ENCODE results near the gene TNS2.
"Not testable (repeated sequence)": the region's sequence is repeated elsewhere in the genome, so short reads cannot be mapped to it uniquely, and the experiment has no call there.

The TNS2 gene, protein sequence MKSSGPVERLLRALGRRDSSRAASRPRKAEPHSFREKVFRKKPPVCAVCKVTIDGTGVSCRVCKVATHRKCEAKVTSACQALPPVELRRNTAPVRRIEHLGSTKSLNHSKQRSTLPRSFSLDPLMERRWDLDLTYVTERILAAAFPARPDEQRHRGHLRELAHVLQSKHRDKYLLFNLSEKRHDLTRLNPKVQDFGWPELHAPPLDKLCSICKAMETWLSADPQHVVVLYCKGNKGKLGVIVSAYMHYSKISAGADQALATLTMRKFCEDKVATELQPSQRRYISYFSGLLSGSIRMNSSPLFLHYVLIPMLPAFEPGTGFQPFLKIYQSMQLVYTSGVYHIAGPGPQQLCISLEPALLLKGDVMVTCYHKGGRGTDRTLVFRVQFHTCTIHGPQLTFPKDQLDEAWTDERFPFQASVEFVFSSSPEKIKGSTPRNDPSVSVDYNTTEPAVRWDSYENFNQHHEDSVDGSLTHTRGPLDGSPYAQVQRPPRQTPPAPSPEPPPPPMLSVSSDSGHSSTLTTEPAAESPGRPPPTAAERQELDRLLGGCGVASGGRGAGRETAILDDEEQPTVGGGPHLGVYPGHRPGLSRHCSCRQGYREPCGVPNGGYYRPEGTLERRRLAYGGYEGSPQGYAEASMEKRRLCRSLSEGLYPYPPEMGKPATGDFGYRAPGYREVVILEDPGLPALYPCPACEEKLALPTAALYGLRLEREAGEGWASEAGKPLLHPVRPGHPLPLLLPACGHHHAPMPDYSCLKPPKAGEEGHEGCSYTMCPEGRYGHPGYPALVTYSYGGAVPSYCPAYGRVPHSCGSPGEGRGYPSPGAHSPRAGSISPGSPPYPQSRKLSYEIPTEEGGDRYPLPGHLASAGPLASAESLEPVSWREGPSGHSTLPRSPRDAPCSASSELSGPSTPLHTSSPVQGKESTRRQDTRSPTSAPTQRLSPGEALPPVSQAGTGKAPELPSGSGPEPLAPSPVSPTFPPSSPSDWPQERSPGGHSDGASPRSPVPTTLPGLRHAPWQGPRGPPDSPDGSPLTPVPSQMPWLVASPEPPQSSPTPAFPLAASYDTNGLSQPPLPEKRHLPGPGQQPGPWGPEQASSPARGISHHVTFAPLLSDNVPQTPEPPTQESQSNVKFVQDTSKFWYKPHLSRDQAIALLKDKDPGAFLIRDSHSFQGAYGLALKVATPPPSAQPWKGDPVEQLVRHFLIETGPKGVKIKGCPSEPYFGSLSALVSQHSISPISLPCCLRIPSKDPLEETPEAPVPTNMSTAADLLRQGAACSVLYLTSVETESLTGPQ (N-terminal part only)

DNA sequence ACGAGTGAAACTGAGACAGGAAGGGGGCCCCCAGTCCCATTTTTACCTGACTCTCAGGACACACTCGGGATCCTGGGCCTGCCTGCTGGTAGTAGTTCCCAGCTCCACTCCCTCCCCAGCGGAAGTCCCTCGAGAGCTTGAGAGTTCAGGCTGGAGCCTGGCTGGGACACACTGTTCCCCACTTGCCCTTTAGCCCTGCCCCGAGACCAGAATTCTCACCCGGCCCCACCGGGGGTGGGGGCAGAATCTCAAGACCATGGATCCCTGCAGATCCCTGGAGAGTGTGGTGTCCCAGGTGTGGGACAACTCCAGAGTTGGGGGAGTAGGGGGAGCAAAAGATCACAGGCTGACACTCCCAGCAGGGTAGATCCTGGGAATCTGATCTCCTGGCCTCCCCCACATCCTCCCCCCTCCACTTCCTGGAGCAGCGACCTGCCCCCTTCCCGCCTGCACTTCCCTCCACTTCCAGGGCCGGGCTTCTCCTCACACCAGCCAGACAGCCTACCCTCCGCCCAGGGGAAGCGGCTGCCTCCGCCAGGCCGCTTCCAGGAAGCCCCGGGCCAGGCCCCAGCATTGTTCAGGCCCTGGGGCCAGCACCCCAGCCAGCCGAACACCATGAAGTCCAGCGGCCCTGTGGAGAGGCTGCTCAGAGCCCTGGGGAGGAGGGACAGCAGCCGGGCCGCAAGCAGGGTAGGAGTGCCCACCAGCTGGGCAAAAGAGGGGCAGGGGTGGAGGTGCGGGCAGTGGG, at the start of gene TNS2:
TSS of gene TNS2 (plus strand) at position 495 of the 748 bp plus-strand sequence. CDS start at position 616, 121 bp downstream.
- DNase-seq (ENCODE audit: low read depth, low spot score): no peak

DNA sequence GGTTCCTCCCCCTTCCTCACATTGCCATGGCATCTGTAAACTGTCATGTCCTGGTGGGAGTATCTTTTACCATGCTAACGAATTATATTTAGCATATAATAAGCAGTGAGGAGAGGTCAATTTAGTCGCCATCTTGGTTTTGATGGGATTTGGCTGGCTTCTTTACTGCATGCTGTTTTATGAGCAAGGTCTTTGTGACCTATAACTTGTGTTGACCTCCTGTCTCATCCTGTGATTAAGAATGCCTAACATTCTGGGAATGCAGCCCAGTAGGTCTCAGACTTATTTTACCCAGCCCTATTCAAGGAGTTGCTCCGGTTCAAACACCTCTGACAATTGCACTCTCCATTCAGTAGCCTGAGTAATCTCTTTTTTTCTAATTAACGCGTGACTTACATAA, 45.7 kb upstream of the TNS2 start:
- peak; percentile 47 for DNase-seq (ENCODE audit: low read depth, low spot score)

DNA sequence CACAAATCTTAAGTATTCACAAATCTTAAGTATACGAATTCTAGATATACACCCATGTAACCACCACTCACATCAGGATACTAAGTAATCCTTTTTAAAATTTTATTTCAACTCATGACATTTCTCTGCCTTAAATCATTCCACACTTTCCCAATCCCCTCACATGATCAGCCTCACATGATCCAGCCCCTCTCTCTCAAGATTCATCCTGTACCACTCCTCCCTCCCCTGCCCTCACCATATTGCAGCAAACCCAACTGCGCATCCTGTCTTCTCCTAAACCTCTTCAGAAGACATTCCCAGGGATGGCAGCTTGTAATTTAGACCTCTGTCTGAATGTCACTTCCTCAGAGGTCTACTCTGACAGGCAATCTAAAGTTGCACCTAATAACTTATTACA, 45.3 kb upstream of the TNS2 start:
- DNase-seq (ENCODE audit: low read depth, low spot score): no peak

DNA sequence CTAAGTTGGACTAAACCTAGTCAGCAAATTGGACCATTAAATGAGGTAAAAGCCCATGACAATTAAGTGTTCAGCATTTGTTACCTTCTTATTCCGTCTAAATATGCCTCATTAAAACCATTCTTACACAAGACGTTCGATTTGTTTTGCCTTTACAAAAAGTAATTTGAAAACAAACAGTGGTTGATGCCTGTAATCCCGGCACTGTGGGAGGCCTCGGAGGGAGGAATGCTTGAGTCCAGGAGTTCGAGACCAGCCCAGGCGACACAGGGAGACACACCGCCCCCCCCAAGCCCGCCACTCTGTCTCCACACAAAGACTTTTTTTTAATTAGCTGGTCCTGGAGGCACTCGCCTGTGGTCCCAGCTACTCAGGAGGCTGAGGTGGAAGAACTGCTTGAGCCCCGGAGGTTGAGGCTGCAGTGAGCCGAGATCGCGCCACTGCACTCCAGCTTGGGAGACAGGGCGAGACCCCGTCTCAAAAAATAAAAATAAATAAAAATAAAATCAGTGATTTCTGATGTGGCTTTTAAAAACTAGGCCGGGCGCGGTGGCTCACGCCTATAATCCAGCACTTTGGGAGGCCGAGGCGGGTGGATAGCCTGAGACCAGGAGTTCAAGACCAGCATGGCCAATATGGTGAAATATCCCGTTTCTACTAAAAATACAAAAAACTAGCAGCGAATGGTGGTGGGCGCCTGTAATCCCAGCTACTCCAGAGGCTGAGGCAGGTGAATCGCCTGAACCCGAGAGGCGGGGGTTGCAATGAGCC, 44.5 kb upstream of the TNS2 start:
- no peak for DNase-seq (ENCODE audit: low read depth, low spot score)

DNA sequence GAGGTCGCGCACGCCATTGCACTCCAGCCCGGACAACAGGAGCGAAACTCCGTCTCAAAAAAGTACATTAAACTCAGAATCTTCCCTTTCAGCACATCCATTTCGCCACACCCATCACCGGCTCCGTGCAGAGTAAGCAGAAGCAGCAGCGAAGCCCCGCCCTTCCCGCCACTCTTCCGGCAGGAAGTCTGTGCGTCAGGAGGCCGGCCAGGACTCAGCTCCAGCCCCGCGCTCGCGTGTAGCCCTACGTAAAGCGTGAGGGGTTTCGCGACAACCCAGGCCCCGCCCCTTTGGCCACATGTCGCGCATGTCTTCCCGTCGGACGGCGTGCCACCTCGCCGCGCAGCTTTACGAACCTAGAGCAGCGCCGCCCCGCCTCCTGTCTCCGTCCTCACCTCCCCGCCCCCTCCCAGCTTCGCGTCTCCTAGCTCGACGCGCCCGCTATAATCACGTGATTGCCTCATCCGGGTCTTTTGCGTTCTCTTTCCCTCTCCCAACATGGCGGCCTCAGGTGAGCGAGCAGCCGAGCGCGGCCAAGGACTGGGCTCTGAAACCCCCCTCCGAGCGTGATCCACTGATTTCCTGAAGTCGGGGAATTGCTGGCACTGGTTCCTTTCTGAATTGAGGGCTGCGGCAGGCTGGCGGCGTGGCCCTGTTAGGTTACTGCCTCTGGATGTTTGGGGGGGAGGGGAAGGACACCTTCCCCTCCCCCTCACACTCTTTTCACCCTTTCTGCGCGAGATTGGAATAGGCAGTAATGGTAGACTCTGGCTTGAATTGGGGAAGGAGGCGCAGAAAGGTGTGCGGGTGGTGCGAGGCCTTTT, 43.7 kb upstream of the TNS2 start, which contains the start of gene EIF4B:
TSS of gene EIF4B (plus strand) at position 471 of the 824 bp plus-strand sequence. CDS start at position 499, 28 bp downstream.
- DNase-seq (ENCODE audit: low read depth, low spot score): peak; percentile 95

DNA sequence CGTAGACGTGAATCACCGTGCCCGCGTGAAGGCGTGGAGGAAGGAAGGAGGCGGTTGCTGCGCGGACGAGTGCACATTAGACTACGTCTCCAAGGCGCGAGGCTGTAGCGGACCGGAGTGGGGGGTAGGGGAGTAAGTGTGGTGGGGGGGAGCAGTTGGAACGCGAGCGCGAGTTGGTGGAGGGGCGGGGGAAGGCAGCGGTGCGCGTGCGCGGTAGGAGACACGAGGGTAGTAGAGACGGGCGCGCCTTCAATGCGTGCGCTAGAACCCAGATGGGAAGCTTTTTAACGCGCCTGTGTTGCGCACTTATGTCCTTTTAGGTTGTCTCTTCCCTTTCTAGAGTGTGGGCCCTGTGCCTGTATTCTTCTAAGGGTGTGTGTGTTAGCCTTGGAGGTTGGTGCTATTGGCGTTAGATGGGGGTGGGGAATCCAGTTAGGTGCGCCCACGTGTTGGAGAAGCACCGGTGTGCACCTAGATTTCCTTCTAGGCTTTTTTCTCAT, 43.0 kb upstream of the TNS2 start:
- DNase-seq (ENCODE audit: low read depth, low spot score): no peak

DNA sequence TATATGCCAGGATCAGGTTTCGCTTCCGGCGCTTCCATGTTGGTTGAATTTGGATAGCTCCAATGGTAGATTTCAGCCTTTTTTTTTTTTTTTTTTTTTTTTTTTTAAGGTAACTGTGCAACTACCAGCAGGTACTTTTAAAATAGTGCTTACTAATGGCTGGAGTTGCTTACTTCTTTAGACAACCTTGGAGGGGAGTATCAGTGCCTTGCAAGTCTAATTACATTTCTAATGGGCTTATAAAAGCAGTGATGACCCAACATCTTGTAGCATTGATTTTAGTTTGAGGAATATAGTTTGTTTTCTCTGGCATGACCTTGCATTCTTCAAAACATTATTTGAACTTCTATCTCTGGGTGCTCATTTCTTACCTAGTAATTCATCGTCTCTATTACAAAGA, 42.5 kb upstream of the TNS2 start:
- DNase-seq (ENCODE audit: low read depth, low spot score): no peak

DNA sequence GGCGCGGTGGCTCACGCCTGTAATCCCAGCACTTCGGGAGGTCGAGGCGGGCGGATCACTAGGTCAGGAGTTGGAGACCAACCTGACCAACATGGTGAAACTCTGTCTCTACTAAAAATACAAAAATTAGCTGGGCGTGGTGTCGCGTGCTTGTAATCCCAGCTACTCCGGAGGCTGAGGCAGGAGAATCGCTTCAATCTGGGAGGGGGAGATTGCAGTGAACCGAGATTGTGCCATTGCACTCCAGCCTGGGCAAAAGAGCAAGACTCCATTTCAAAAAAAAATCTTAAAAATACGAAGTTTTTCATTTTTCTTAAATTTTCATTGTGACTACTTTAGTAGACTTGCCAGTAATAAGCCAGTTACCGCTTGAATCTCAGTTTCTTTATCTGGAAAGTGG, 41.1 kb upstream of the TNS2 start:
- not testable (repeated sequence) for DNase-seq (ENCODE audit: low read depth, low spot score)

DNA sequence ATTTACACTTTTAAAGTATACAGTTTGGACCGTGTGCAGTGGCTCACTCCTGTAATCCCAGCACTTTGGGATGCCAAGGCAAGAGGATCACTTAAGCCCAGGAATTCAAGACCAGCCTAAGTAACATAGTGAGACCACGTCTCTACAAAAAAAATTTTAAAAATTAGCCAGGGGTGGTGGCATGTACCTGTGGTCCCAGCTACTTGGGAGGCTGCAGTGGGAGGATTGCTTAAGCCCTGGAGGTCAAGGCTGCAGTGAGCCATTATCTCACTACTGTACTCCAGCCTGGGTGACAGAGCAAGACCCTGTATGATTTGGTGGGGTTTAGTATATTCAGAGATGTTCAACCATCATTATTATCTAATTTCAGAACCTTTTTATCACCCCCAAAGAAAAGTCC, 38.9 kb upstream of the TNS2 start:
- no peak for DNase-seq (ENCODE audit: low read depth, low spot score)

DNA sequence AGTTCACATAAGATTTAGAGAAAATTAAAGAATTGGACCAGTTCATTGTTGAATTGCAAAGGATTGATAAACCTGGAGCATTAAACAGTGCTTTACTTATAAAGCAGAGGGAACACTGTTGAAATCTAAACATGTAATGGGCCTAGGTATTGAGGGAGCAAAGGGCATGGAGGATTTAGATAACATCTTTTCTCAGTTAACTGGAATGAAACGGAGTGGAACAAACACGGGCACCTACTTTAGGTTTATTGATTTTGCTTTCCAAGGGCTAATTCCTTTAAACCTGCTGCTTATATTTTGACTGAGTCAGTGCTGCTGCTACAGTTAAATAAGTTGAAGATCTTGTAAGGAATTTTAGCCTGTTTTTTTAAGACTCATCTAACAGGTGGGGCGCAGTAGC, 38.0 kb upstream of the TNS2 start:
- no peak for DNase-seq (ENCODE audit: low read depth, low spot score)

DNA sequence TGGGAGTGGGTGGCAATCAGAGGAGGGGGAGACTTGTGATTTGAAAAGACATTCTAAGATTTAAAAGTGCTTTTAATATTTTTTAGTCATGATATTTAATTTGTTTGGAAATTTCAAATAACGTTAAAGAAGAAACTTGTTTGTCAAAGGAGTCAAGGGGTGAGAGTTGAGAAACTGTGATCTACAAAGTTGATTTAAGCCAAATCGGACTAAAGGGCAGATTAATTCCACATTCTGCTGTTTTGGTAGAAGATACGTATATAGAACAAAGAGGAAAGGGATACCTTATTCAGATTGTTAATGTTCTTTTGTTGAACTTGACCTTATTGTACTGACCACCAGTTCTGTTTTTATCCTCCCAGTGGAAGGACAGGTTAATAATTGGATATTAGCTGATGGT, 36.9 kb upstream of the TNS2 start:
- no peak for DNase-seq (ENCODE audit: low read depth, low spot score)

DNA sequence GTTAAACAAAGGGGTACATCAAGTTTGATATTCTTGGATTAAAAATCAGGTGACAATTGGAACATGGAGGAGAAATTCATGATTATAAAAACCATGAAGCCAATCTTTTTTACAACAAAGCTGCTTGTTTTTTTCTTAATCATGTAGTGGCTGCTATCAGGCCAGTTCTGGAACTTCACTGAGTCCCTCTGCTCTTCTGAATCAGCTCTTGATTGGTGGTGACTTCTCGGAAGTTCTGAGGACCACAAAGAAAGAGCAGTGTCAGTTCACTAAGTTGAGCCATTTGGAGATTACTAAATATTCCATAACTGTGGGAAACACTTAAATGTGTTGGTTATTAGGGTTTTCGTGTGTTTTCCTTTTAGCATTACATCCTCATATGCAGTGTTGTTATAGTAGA, 35.2 kb upstream of the TNS2 start:
- DNase-seq (ENCODE audit: low read depth, low spot score): no peak

DNA sequence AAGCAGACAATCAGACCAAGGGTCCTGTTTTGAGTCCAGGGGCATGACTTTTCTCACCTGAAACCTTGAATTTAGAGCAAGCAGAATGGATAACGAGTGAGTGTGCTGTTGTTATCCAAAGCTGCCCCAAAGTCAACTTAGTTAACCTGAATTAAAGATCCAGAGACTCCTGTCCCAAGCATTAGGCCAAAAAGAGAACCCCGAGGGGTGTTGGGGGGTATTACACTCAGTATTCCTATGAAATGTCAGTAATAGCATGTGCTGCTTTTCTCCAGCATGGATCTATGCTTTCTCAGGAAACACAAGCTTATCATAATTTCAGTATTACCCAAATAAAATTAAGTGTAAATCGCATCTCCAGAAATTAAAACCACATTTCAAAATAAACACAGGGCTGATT, 24.6 kb upstream of the TNS2 start:
- DNase-seq (ENCODE audit: low read depth, low spot score): no peak

DNA sequence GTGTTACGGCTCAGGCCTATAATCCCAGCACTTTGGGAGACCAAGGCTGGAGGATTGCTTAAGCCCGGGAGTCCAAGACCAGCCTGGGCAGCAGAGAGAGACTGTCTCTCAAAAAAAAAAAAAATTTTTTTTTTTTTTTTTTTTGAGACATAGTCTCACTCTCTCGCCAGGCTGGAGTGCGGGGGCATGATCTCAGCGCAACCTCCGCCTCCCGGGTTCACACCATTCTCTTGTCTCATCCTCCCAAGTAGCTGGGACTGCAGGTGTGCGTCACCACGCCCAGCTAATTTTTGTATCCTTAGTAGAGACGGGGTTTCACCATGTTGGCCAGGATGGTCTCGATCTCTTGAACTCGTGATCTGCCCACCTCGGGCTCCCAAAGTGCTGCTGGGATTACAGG, 22.9 kb upstream of the TNS2 start:
- DNase-seq (ENCODE audit: low read depth, low spot score): not testable (repeated sequence)

DNA sequence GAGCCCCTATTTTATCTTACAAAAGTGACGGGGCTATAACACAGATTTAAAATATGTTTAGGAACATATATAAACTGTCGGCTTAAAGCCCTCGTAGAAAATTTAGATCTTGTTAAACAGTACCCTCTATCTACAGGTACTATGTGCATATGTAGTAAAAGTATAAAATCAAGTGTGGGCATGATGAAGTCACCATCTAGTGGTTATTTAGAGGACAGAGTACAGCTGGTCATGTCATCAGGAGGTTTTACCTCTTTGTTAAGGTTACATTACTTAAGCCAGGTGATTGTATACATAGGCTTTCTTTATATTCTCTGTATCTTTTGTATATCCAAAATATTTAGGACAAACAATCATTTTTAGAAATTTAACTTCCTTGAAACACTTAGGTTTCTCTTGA, 18.2 kb upstream of the TNS2 start:
- no peak for DNase-seq (ENCODE audit: low read depth, low spot score)

DNA sequence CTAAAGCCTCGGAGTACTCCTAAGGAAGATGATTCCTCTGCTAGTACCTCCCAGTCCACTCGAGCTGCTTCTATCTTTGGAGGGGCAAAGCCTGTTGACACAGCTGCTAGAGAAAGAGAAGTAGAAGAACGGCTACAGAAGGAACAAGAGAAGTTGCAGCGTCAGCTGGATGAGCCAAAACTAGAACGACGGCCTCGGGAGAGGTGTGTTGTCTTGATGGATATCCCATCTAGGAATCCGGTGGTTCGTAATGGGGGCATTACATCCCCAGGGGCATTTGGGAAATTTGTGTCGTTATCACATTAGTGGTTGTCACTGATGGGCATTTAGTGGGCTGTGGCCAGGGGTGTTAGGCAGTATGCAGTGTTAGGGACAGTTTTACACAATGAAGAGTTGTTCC, 16.0 kb upstream of the TNS2 start:
- DNase-seq (ENCODE audit: low read depth, low spot score): not testable (repeated sequence)

DNA sequence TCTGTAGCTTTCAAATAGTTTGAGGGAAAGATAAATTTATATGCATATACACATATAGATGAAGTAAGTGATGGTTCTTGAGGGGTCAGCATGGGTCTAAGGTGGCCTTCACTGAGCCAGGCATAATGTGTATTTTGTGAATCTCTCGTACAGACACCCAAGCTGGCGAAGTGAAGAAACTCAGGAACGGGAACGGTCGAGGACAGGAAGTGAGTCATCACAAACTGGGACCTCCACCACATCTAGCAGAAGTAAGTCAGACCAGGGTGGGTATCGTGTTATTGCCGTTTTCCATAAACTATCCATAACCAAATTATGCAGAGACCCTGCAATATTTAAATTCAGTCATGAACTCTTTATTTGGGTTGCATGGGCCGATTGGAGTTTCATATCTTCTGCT, 15.4 kb upstream of the TNS2 start:
- DNase-seq (ENCODE audit: low read depth, low spot score): no peak

DNA sequence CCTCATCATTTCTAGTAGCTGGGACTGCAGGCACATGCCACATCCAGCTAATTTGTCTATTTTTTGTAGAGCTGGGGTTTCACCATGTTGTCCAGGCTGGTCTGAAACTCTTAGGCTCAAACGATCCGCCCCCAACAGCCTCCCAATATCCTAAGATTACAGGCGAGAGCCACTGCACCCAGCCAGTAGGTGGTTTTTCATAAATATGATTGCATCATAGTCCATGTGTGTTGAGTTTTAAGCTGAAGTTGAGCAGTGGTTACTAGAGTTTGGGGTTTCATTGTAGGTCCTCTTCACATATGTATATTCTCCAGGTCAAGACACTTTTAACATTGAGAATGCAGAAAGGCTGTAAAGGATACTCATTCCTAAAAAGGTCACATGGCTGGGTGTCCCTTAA, 13.1 kb upstream of the TNS2 start:
- DNase-seq (ENCODE audit: low read depth, low spot score): no peak

DNA sequence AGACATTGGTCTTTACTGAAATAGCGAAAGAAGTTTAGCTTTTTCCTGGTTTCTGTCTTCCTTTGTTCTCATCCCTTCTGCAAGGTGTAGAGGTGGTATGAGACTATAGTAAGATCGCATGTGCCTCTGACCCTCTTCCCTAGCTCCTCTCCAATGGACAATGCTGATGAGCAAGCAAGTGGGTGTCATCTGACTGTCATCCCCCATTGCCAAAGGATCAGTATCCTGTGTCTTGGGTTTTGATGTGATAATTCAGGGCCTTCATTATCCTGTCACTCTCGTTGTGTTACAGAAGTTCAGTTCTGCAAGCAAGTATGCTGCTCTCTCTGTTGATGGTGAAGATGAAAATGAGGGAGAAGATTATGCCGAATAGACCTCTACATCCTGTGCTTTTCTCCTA, 10.0 kb upstream of the TNS2 start:
- DNase-seq (ENCODE audit: low read depth, low spot score): no peak
